AG09319 (cell line): Measurements from ENCODE around the gene PARD3.

ENCODE experiments used
- DNase-seq: peaks from one replicate; pipeline ENCODE4 v3.0.0-alpha.2; 2010; ENCODE audit warnings: low read depth; ENCODE audit errors: extremely low read depth
- TF ChIP-seq, protein P1 (sequence below): IDR thresholded peaks from 2 replicates; pipeline ENCODE4 v1.5.1; 2011; ENCODE audit warnings: low read depth, mild to moderate bottlenecking, inconsistent platforms, low read length, moderate library complexity

Gene PARD3

GRCh38 chr10:34187201-34187600, 627.9 kb downstream of the PARD3 start:
- TF ChIP-seq, protein P1, sequence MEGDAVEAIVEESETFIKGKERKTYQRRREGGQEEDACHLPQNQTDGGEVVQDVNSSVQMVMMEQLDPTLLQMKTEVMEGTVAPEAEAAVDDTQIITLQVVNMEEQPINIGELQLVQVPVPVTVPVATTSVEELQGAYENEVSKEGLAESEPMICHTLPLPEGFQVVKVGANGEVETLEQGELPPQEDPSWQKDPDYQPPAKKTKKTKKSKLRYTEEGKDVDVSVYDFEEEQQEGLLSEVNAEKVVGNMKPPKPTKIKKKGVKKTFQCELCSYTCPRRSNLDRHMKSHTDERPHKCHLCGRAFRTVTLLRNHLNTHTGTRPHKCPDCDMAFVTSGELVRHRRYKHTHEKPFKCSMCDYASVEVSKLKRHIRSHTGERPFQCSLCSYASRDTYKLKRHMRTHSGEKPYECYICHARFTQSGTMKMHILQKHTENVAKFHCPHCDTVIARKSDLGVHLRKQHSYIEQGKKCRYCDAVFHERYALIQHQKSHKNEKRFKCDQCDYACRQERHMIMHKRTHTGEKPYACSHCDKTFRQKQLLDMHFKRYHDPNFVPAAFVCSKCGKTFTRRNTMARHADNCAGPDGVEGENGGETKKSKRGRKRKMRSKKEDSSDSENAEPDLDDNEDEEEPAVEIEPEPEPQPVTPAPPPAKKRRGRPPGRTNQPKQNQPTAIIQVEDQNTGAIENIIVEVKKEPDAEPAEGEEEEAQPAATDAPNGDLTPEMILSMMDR, result no peak
- no peak for DNase-seq

GRCh38 chr10:34186745-34187144, 628.4 kb downstream of the PARD3 start:
- no peak for DNase-seq
- TF ChIP-seq, protein P1, result no peak

DNA sequence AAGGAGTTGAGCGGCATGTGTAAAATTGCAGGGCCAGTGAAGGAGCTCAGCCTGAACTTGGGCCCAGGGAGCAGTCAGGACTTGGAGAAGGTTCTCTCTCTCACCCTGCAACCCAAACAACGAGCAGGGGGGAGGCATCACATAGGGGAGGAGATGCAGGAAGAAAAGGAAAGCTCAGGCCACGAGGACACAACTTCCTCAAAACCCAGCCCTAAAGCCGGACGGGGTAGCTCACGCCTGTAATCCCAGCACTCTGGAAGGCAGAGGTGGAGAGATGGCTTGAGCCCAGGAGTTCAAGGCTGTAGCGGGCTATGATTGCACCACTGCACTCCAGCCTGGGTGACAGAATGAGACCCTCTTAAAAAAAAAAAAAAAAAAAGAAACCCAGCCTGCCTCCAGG, 629.1 kb downstream of the PARD3 start:
- DNase-seq, result no peak
- TF ChIP-seq, protein P1, result no peak

DNA sequence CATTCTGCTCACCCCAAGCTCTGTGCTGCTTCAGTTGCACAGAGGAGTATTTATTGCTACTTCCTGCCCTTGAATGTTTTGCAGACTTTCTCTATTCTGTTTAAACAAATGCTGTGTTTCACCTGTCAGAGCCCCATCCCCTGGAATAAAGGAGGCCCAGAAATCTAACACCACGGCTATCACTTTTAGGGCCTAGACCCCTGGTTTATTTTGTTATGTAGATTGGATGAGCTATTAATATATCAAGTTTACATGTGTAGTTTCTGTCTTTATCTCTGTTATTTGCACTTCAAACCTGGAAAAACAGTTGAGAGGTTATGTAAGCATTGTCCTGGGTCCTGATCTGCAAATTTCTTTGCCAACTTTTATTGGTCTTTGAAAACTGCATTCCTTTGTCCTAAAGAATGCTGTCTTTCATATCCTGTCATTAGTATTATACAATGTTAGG, 630.1 kb downstream of the PARD3 start:
- TF ChIP-seq, protein P1, result no peak
- no peak for DNase-seq

GRCh38 chr10:34184397-34184796, 630.7 kb downstream of the PARD3 start:
- no peak for DNase-seq
- TF ChIP-seq, protein P1, result no peak

- TF ChIP-seq, protein P1, result no peak
- no peak for DNase-seq
Measured at GRCh38 chr10:34183016-34183796, 631.9 kb downstream of the PARD3 start.

GRCh38 chr10:34181553-34182300, 633.4 kb downstream of the PARD3 start:
- DNase-seq, result no peak
- TF ChIP-seq, protein P1, result no peak; the same call in 1 of the 2 replicates
